ENCODE data around the gene MACF1.

GRCh38 chr1:39416609-39417008 is 212.1 kb downstream of the MACF1 start:
- TF ChIP-seq CTCF (conservative IDR thresholded peaks at IDR 0.05) (no peak), EZH2 (IDR thresholded peaks at IDR 0.05; ENCODE audit: low read depth) (no peak)

Data from PC-9 (cell line).